ENCODE measurements around the gene PCNX3. TPM values are rescaled to one million over a fixed set of nuclear protein-coding genes. Genes with fewer than 3 reads are reported as not detected.
A peak's percentile ranks its signal among the peaks of the same experiment; 100 is the strongest.

Gene PCNX3
- total and polyA plus RNA-seq, 2 of the 13 experiments (the other 11 are each of a cell fraction or from before 2014, with no cell fraction given): 16.2 to 23.0 TPM

DNA sequence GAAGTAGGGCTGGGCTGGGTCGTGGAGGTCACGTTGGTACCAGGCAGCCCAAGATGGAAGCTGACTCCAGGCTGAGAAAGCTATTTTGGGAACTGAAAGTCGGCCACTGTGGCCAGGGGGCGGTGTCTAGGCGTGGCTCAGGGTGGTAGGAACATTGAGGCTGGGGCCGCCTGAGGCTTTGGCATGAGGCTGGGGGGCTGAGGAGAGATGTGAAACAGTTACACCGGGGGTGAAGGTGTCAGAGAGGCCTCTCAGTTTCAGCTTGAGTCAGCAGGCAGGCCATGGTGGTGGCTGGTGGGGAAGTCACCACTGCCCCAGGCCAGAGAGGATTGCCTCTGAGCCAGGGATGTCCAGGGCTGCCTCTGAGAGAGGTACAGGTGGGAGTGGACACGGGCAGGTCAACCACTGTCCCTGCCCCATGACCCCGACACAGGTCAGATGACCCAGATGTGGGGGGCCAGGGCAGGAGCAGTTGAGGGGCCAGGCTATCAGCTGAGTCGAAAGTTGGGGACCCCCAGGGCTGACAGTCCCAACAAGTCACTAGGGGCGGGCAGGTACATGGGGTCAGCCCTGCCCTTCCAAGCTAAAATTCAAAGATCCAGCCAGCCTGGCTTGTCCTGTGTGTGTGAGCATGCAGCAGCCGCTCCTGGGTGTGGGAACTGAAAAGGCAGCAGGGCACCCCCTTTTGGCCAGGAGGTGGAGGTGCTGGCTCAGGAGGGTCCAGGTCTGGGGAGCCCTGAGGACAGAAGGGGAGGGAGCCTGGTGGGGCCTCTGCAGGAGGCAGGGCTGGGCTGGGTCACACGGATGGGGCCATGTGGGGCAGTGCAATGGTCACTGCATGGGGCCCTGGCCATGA, 27.1 kb upstream of the PCNX3 start (continued):
- TF ChIP-seq RCOR2 (CRISPR knock-in tag; IDR thresholded peaks at IDR 0.05) (no peak), ZBED4 (CRISPR knock-in tag; IDR thresholded peaks at IDR 0.05; ENCODE audit: borderline replicate concordance) (no peak), ZNF543 (CRISPR knock-in tag; IDR thresholded peaks at IDR 0.05) (no peak), ZNF782 (CRISPR knock-in tag; IDR thresholded peaks at IDR 0.05; ENCODE audit: borderline replicate concordance) (no peak), ZBTB40 (IDR thresholded peaks at IDR 0.05) (no peak), ZBTB40 (CRISPR knock-in tag; IDR thresholded peaks at IDR 0.05) (no peak), TGIF2 (CRISPR knock-in tag; IDR thresholded peaks at IDR 0.05) (no peak), ZFP90 (CRISPR knock-in tag; IDR thresholded peaks at IDR 0.05; ENCODE audit: borderline replicate concordance) (no peak), ZNF598 (CRISPR knock-in tag; IDR thresholded peaks at IDR 0.05; ENCODE audit: borderline replicate concordance) (0 out of 2 replicates have a peak, but pooled peaks have one; percentile 32), PHB2 (IDR thresholded peaks at IDR 0.05; ENCODE audit: partially characterized antibody) (no peak), ZNF136 (CRISPR knock-in tag; IDR thresholded peaks at IDR 0.05; ENCODE audit: low read depth) (no peak), CREM (IDR thresholded peaks at IDR 0.05) (no peak), CREM (CRISPR knock-in tag; IDR thresholded peaks at IDR 0.05) (no peak), ZNF616 (CRISPR knock-in tag; IDR thresholded peaks at IDR 0.05; ENCODE audit: low read depth) (no peak)
- TF ChIP-seq, protein P1, sequence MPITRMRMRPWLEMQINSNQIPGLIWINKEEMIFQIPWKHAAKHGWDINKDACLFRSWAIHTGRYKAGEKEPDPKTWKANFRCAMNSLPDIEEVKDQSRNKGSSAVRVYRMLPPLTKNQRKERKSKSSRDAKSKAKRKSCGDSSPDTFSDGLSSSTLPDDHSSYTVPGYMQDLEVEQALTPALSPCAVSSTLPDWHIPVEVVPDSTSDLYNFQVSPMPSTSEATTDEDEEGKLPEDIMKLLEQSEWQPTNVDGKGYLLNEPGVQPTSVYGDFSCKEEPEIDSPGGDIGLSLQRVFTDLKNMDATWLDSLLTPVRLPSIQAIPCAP (CRISPR knock-in tag; IDR thresholded peaks at IDR 0.05; ENCODE audit: low read depth): no peak
